HFFc6 (cell line): Measurements from ENCODE around the gene THSD4. TPM values are rescaled to one million over a fixed set of nuclear protein-coding genes. Genes with fewer than 3 reads are reported as not detected.
A peak's percentile ranks its signal among the peaks of the same experiment; 100 is the strongest.
"Not testable (repeated sequence)": the region's sequence is repeated elsewhere in the genome, so short reads cannot be mapped to it uniquely, and the experiment has no call there.

Experiments used
- DNase-seq: peaks from one replicate; pipeline ENCODE4 v3.0.0-alpha.2; 2018
- H3K27ac Mint-ChIP-seq: 2 replicates; pipeline ENCODE4 v1.8.0; 2020; ENCODE audit warnings: mild to moderate bottlenecking, mixed read lengths
- H3K27me3 Mint-ChIP-seq: 2 replicates; pipeline ENCODE4 v1.8.0; 2021; ENCODE audit warnings: mild to moderate bottlenecking, moderate library complexity, mixed read lengths; ENCODE audit not compliant: insufficient read depth
- H3K36me3 Mint-ChIP-seq: 2 replicates; pipeline ENCODE4 v1.8.0; 2021; ENCODE audit warnings: low read depth, mixed read lengths
- H3K4me1 Mint-ChIP-seq: 2 replicates; pipeline ENCODE4 v1.8.0; 2020; ENCODE audit warnings: low read depth, mixed read lengths
- H3K4me3 Mint-ChIP-seq: 2 replicates; pipeline ENCODE4 v1.8.0; 2020; ENCODE audit warnings: mild to moderate bottlenecking, moderate library complexity, mixed read lengths
- H3K9me3 Mint-ChIP-seq: 2 replicates; pipeline ENCODE4 v1.8.0; 2020; ENCODE audit warnings: mild to moderate bottlenecking, mixed read lengths
- total RNA-seq, 6 experiments: library from RNA; stranded (reverse); fragmentation: NEBNext Ultra II Directional; extraction: Animal tissue kit (Norgen Biotek cat#: 25700); gene quantifications; 2 replicates in 1 of 6; 3 replicates in 5 of 6; pipeline ENCODE4 v1.2.3, GENCODE V29; 2021
- TF ChIP-seq, protein P1 (sequence below): fragments of 200-600 bp; sonication (generic); IDR thresholded peaks from 2 replicates; pipeline ENCODE4 v1.5.0; 2021; ENCODE audit warnings: antibody characterized with exemption, mild to moderate bottlenecking

THSD4 gene
- total RNA-seq, 6 experiments from 2014 or later = 32.7 to 39.1 (median 36.4) TPM

DNA sequence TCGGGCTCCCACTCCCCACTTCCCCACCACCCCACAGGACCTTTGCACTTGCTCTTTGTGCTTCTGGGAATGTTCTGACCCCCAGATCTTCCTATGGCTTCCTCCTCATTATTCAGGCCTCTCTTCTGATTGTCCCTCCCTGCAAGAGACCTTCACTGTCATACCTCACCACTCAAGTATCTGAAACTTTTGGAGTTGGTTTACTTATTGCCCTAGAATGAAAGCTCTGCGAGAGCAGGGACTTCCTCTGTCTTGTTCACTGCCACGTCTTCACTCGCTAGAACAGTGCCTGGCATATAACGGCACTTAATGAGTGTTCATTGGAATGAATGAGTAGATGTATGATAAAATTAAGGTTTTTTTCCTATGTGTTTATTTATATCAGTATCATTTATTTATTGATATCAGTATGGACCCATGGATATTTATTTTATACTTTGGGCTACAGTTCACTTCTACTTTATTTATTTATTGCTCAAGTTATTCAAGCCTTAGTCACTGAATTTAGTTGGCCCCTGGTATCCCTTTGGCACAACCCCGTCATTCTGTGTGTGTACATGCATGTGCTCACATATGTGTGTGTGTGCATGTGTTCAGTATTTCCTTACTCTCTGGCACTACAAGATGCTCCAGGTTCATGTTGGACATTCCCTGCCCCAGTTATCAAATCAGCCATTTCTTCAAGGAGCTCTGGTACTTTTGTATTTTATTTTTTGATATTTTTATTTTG, 197.6 kb downstream of the THSD4 start:
- no peak for DNase-seq
- peaks cover 39% of the 10 kb centered on the region for H3K36me3 Mint-ChIP-seq
- H3K4me3 Mint-ChIP-seq = no peak overlapping the region
- TF ChIP-seq, protein P1, sequence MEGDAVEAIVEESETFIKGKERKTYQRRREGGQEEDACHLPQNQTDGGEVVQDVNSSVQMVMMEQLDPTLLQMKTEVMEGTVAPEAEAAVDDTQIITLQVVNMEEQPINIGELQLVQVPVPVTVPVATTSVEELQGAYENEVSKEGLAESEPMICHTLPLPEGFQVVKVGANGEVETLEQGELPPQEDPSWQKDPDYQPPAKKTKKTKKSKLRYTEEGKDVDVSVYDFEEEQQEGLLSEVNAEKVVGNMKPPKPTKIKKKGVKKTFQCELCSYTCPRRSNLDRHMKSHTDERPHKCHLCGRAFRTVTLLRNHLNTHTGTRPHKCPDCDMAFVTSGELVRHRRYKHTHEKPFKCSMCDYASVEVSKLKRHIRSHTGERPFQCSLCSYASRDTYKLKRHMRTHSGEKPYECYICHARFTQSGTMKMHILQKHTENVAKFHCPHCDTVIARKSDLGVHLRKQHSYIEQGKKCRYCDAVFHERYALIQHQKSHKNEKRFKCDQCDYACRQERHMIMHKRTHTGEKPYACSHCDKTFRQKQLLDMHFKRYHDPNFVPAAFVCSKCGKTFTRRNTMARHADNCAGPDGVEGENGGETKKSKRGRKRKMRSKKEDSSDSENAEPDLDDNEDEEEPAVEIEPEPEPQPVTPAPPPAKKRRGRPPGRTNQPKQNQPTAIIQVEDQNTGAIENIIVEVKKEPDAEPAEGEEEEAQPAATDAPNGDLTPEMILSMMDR = no peak
- H3K27me3 Mint-ChIP-seq = peaks cover 6% of the 10 kb centered on the region
- 0 out of 2 replicates have a peak overlapping the region, but pooled peaks have one; percentile 77 for H3K27ac Mint-ChIP-seq
- H3K9me3 Mint-ChIP-seq = peaks cover 7% of the 10 kb centered on the region
- peaks cover 53% of the 10 kb centered on the region for H3K4me1 Mint-ChIP-seq

DNA sequence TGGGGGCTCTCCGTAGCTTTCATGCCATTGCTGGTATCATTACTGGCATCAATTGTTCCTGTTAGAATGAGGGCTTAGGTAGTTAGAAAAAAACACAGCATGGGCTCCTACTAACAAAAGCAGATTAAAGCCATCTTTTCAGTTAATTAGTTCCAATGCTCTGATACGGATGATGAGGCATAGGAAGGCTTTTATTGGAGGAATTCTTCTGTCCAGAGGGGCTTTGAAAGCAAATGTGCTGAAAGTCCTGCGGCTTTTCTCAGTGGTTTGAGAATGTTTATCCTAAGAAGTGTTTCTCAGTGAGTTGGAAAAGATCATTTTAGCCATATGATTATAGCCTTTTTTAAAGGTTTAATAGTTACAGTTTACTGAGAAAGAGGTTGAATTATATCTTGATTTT, 198.5 kb downstream of the THSD4 start:
- Mint-ChIP-seq H3K27me3 (peaks cover 6% of the 10 kb centered on the region), H3K9me3 (peaks cover 7% of the 10 kb centered on the region), H3K4me3 (no peak overlapping the region), H3K4me1 (peaks cover 53% of the 10 kb centered on the region), H3K36me3 (peaks cover 40% of the 10 kb centered on the region), H3K27ac (peak overlapping the region; percentile 77)
- TF ChIP-seq, protein P1 = no peak
- peak; percentile 69 for DNase-seq

DNA sequence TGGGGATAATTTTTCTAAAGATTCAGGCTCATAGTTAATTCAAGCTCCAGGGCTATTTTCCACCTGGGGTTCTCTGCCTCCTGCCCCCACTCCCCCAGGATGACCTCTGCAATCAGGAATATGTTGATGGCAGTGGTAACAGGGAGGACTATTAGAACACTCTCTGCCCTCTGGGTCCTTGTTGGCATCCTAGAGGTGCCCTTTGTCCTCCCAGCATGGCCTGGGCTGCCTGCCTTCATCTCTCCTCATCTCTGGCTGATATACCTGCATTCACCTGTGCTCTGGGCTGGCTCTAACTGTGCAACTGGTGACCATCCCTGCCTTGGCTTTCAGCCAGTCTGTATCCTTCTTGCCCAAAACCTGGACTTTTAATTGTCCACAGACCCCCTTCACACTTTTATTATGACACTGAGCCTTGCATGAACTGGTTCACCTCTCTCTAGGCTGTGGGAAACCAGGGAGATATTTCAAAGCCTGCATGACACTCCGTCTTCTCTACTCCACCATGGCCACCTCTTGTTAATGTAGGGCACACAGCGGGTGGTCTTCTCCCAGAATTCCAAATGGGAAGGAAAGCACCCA, 199.8 kb downstream of the THSD4 start:
- Mint-ChIP-seq H3K9me3 (peaks cover 7% of the 10 kb centered on the region), H3K27ac (peak overlapping the region; percentile 38; the same call in 1 of the 2 replicates), H3K4me1 (peaks cover 55% of the 10 kb centered on the region), H3K27me3 (peaks cover 6% of the 10 kb centered on the region), H3K4me3 (no peak overlapping the region), H3K36me3 (peaks cover 48% of the 10 kb centered on the region)
- TF ChIP-seq, protein P1 = no peak
- no peak for DNase-seq

DNA sequence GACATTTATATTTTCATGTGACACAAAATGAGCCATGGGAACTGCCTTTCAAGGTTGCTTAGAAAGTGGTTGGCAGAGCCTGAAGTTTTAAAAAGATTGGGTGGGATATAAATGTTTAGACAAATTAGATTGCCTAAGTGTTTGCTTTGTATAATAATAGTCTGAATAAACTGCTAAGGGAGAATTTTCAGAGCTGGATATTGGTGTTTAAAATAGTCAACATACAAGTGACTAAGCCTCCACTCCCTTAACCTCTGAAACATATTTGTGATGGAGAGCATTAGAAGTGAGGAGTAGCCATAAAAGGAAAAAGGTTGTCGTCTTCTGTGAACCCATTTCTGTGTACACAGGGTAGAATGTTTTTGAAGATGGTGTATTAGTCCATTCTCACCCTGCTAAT, 201.6 kb downstream of the THSD4 start:
- Mint-ChIP-seq H3K27me3 (peaks cover 3% of the 10 kb centered on the region; the same call in 1 of the 2 replicates), H3K9me3 (peaks cover 7% of the 10 kb centered on the region), H3K36me3 (peaks cover 50% of the 10 kb centered on the region), H3K4me3 (no peak overlapping the region), H3K27ac (peak overlapping the region; percentile 60), H3K4me1 (peaks cover 54% of the 10 kb centered on the region)
- TF ChIP-seq, protein P1 = no peak
- no peak for DNase-seq

DNA sequence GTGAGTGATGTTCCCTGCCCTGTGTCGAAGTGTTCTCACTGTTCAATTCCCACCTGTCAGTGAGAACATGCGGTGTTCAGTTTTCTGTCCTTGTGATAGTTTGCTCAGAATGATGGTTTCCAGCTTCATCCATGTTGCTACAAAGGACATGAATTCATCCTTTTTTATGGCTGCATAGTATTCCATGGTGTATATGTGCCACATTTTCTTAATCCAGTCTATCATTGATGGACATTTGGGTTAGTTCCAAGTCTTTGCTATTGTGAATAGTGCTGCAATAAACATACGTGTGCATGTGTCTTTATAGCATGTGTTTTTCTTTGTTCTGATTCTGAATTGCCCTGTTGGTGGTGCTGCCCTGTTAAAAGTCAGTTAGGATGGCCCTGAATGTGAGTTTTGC, 204.2 kb downstream of the THSD4 start:
- not testable (repeated sequence) for DNase-seq, H3K27me3 Mint-ChIP-seq, H3K9me3 Mint-ChIP-seq, H3K4me3 Mint-ChIP-seq, H3K27ac Mint-ChIP-seq
- peaks cover 51% of the 10 kb centered on the region for H3K4me1 Mint-ChIP-seq
- peaks cover 38% of the 10 kb centered on the region for H3K36me3 Mint-ChIP-seq

DNA sequence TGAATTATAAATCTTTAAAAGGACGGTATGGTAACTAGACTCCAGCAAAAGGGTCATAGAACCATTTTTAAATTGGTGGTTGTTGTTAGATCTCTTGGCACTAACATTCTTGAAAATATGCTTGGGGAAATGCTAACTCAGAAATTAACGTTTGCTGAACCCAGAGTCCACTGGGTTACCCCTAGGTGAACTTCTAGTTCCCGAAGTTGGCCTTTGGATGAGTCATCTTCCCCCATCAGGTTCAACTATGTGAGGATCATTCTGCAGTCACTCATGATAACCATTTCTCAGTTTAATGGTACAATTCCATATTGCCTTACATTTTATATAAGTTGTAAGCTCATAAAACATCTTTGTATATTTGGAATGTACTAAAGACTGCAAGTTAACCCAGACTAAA, 204.7 kb downstream of the THSD4 start:
- H3K27ac Mint-ChIP-seq = no peak overlapping the region
- 0 out of 2 replicates have a peak, but pooled peaks cover 3% of the 10 kb centered on the region for H3K27me3 Mint-ChIP-seq
- TF ChIP-seq, protein P1 = no peak
- no peak for DNase-seq
- H3K4me1 Mint-ChIP-seq = peaks cover 53% of the 10 kb centered on the region
- peaks cover 7% of the 10 kb centered on the region for H3K9me3 Mint-ChIP-seq
- no peak overlapping the region for H3K4me3 Mint-ChIP-seq
- H3K36me3 Mint-ChIP-seq = peaks cover 38% of the 10 kb centered on the region
